ENCODE measurements around the gene SPOCD1. TPM values are rescaled to one million over a fixed set of nuclear protein-coding genes. Genes with fewer than 3 reads are reported as not detected.

SPOCD1 gene
- total and polyA plus RNA-seq, 8 donors: 0.32 to 10.9 (median 0.55) TPM

DNA sequence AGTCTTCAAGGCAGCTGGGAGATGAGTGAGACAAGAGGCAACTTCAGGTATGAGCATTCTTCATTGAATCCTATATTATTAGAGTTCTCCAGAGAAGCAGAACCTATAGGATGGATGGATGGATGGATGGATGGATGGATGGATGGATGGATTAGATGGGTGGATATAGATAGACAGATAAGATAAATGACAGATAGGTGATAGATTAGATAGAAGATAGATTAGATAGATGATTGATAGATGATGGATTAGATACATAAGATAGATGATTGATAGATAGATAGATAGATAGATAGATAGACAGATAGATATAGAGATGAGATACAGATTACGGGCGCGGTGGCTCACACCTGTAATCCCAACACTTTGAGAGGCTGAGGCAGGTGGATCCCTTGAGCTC lies 43.2 kb upstream of the SPOCD1 start:
- intact Hi-C loops (cut with DNase I): no loop called here
- no peaks in the 10 kb centered on the region for H3K27me3 ChIP-seq
- no peak overlapping the region for H3K27ac ChIP-seq
- H3K4me3 ChIP-seq: no peak overlapping the region
- H3K36me3 ChIP-seq: no peaks in the 10 kb centered on the region
- no peak for TF ChIP-seq CTCF (IDR thresholded peaks at IDR 0.05)
- ATAC-seq (no peak), DNase-seq (no peak)
- H3K4me1 ChIP-seq: no peaks in the 10 kb centered on the region
- no peaks in the 10 kb centered on the region for H3K9me3 ChIP-seq

- ATAC-seq: peak; percentile 81
- intact Hi-C loops (cut with DNase I): no loop called here
- TF ChIP-seq CTCF (IDR thresholded peaks at IDR 0.05): no peak
Observed at GRCh38 chr1:31857863-31858262, 42.0 kb upstream of the SPOCD1 start.

DNA sequence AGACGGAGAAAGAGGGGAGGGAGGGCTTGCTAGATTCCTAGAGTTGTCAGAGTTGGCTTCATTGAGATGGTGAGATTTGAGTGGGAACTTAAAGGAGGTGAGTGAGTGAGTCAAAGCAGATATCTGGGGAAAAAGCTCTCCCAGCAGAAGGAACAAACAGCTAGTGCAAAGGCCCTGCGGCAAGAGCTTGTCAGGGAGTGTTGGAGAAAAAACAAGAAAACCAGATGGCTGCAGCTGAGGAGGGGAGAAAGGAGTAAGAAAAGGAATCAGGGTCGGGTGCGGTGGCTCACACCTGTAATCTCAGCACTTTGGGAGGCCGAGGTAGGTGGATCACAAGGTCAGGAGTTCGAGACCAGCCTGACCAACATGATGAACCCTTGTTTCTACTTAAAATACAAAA lies 40.3 kb upstream of the SPOCD1 start:
- Histone ChIP-seq H3K4me3 (no peak overlapping the region), H3K4me1 (no peaks in the 10 kb centered on the region), H3K36me3 (no peaks in the 10 kb centered on the region), H3K27me3 (no peaks in the 10 kb centered on the region), H3K27ac (no peak overlapping the region), H3K9me3 (no peaks in the 10 kb centered on the region)
- no peak for DNase-seq
- intact Hi-C loops (cut with DNase I): no loop called here
- no peak for TF ChIP-seq CTCF (IDR thresholded peaks at IDR 0.05)
- ATAC-seq: no peak

More at GRCh38 chr1:31857863-31858262, 42.0 kb upstream of the SPOCD1 start:
- H3K4me1 ChIP-seq: no peaks in the 10 kb centered on the region
- no peak overlapping the region for H3K27ac ChIP-seq
- DNase-seq: peak in 1 of 4 donors; percentile 19
- H3K9me3 ChIP-seq: no peaks in the 10 kb centered on the region
- no peak overlapping the region for H3K4me3 ChIP-seq
- H3K27me3 ChIP-seq: no peaks in the 10 kb centered on the region
- no peaks in the 10 kb centered on the region for H3K36me3 ChIP-seq

DNA sequence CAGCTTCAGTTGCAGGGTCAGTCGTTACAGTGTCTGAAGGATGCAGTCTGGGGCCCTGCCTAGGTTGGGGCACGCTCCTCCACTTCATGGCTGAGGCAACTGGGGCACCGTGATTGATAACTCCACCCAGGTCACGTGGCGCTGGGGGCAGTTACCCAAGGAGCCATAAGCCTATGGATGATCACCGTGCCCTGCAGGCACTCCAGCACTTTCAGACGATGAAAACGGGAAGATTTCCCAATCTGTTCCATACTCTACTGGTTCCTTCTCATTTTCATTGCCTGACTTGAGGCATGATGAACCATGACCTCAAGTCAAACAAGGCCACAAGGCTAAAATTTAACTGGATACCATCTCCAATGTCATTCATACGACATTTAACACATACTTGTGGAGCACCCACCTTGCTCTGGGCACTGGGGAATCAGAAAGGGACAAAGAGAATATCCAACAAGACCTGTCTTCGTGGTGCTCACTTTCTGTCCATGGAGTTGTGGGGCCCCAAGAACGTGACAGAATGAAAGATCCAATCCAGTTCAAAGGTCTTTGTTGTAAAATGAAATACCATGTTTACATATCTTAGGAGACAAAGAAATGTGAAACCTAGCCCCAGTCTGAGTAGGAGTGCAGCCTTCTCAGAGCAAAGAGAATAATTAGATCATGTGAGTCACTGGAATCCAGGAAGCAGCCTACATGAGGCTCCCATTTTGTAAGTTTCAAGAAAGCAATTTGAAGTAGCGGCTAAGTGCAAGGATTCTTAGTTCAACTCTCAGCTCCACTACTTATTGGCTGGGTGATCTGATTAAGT lies 39.4 kb upstream of the SPOCD1 start:
- no peak for TF ChIP-seq CTCF (IDR thresholded peaks at IDR 0.05)
- Histone ChIP-seq H3K9me3 (no peaks in the 10 kb centered on the region), H3K4me1 (no peaks in the 10 kb centered on the region), H3K27ac (no peak overlapping the region), H3K27me3 (no peaks in the 10 kb centered on the region), H3K36me3 (no peaks in the 10 kb centered on the region), H3K4me3 (no peak overlapping the region)
- intact Hi-C loops (cut with DNase I): no loop called here
- ATAC-seq (peak; percentile 50), DNase-seq (no peak)

DNA sequence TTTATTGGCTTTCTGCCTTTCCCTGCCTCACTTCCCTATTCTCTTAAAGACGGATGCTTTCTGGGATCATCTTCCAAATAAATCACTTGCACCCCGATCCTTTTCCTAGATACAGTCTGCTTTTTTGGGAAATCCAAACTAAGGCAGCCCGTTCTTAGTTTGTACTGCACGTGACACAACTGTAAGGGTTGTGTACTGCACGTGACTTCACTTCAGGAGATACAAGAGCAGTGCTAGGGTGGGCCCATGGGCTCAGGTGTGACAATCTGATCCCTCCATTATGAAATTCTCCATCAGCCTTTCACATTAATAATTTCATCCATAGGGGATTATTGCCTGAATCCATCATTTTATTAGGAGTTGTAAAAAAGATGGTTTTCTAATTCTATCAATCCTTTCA lies 33.8 kb upstream of the SPOCD1 start:
- ATAC-seq (no peak), DNase-seq (no peak)
- Histone ChIP-seq H3K27ac (no peak overlapping the region), H3K4me1 (peaks cover 0 to 7% of the 10 kb centered on the region in 2 donors), H3K36me3 (no peaks in the 10 kb centered on the region), H3K4me3 (no peak overlapping the region), H3K27me3 (no peaks in the 10 kb centered on the region), H3K9me3 (no peaks in the 10 kb centered on the region)
- intact Hi-C loops (cut with DNase I): no loop called here
- TF ChIP-seq CTCF (IDR thresholded peaks at IDR 0.05): no peak

All from left lung (tissue), 10 donors.